Activated T-cell treated with anti-CD3 and anti-CD28 coated beads for 48 hours (primary cell): ENCODE data around the gene SLIT3.

Source experiments
- DNase-seq: peaks from one replicate; pipeline ENCODE4 v3.0.0-alpha.2; 2020; ENCODE audit warnings: low read depth

Gene SLIT3

DNA sequence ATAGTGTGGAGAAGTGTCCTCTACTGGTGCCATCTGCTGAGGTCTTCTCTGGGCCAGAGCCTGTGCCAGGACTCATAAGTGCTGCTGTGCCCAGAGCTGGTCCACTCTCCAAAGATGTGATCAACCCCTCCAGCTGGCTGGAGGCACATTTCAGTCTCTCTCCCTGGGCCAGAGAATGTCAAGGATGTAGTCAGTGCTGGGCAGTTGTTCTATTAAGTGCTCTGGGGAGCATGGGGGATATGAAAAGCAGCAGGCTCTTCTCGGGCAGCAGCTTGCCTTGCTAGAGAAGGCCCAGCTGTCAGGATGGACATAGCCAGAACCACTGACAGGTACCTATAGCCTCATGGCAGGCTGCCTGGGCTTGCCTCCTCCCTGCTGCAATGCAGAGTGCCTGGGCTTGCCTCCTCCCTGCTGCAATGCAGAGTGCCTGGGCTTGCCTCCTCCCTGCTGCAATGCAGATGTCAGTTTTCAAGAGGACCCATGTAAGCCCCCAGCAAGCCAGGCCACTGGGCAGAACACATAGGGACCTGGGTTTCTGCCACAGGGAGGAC lies 564.6 kb downstream of the SLIT3 start:
- no peak for DNase-seq

DNA sequence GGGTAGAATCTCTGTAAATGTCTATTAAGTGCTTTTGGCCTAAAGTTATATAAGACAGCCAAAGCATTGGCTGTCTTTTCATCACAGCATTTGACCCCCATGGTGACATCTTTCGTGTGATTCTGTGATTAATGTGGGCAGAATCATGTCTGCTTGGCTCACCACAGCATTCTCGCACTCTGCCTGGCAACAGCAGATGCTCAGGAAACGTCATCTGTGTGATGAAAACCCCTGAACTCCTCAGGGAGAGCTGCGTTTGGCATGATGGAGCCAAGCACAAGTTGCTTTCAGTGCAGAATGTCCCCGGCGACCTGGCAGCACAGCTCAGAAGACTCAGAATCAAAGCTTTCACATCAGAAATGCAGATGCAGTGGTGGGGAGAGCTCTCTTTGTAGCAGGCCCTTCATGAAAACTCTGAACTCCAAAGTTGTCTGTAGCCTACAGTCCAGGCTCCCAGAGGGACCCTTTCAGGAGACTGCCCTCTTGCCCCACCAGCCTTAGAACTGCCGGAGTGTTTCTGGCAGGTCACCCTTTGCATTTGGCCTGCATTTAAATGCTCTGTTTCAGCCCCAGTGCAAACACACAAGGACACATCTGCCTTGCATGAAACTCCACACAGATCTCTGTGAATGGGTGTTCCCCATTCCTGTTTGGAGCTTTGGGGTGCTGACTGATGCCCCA lies 566.2 kb downstream of the SLIT3 start:
- DNase-seq = peak; percentile 4

GRCh38 chr5:168734119-168734518 lies 566.8 kb downstream of the SLIT3 start:
- no peak for DNase-seq

- no peak for DNase-seq
These were observed 572.3 kb downstream of the SLIT3 start for GRCh38 chr5:168728546-168729211.

GRCh38 chr5:168727547-168727946 lies 573.4 kb downstream of the SLIT3 start:
- DNase-seq = no peak

GRCh38 chr5:168726342-168726741 lies 574.6 kb downstream of the SLIT3 start:
- DNase-seq = no peak

GRCh38 chr5:168724227-168724626 lies 576.7 kb downstream of the SLIT3 start:
- DNase-seq = no peak

DNA sequence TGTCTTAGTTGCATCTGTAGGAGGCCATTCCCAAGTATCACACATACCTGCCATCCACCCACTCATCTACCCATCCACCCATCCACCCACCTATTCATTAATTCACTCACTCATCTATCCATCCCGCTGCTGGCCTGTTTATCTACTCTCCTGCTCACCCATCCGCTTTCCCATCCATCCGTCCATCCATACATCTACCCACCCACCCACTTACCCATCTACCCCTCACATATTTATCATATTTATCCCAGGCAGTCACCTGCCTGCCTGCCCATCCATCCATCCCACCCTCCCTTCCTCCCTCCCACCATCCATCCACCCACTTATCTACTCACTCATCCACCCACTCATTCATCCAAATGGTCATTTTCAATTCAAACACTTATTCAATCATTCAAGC lies 577.9 kb downstream of the SLIT3 start:
- no peak for DNase-seq

- DNase-seq = no peak
These were observed 579.0 kb downstream of the SLIT3 start for GRCh38 chr5:168721966-168722365.

- no peak for DNase-seq
These were observed 579.8 kb downstream of the SLIT3 start for GRCh38 chr5:168721002-168721753.

GRCh38 chr5:168720575-168720974 lies 580.4 kb downstream of the SLIT3 start:
- no peak for DNase-seq

DNA sequence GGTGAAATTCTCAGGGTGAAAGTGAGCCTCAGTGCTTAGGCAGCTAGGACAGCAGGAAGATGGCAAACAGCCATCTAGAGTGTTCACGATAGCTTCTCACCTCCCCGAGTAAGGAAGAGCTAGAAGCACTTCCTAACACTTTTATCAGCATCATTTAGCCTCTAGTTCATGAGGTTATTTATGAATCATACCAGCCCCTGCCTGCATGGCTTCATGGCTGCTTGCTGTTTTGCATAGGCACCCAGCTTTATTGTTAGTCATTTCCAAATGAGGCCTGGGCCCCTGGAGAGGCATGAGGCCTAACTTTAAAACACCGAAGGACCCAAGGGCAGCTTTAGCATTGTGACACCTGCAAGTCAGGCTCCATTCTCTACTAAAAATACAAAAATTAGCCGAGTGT lies 586.9 kb downstream of the SLIT3 start:
- no peak for DNase-seq

- DNase-seq = no peak
These were observed 587.9 kb downstream of the SLIT3 start for GRCh38 chr5:168713051-168713450.

DNA sequence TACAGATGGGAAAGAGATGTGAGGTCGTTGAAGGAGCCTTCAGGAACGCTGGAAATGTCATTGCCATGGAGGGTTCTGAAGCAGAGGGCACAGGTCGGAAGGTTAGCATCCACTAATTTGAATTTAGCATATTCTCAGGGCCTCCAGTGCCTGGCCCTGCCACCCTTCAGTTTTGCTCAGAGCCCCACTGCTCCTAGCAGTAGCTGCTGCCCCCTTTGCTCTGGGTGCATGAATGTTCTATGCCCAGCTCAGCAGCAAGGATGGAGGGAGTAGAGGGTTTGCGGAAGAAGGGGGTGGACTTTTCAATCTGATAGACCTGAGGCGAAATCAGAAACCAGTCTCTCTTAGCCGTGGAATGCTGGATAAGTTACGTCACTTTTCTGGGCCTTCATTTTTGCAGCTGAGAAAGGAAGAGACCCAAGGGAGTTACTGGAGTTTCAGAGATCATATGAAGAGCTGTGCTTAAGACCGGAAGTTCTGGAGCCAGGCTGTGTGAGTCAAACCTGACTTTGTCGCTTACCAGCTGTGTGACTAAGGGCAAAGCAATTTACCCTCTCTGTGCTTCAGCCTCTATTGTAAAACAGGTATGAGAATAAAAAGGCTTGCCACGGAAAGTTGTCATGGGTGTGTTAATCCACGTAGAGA lies 588.5 kb downstream of the SLIT3 start:
- DNase-seq = no peak

- no peak for DNase-seq
These were observed 590.2 kb downstream of the SLIT3 start for GRCh38 chr5:168710706-168711105.

- no peak for DNase-seq
These were observed 592.9 kb downstream of the SLIT3 start for GRCh38 chr5:168707716-168708695.

DNA sequence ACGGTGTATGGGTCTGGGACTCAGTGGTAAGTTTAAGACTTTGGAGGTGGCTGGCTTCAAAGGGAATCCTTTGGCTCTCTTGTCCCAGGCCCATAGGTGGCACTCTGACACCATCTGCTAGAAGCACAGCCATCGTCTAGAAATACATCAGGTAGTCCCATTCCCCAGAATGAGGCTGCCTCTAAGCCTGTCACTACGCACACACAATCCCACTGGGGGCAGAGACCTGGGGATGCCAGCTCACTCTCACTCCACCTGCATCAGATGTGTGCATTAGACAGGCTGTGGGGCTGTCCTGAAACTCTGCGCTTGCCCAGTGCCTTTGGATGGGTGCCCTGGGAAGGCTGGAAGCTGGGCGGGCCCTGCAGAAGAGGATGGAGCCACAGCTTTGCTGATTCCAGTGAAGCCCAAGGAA lies 594.3 kb downstream of the SLIT3 start:
- peak; percentile 23 for DNase-seq

GRCh38 chr5:168705321-168705720 lies 595.6 kb downstream of the SLIT3 start:
- no peak for DNase-seq

- no peak for DNase-seq
These were observed 598.4 kb downstream of the SLIT3 start for GRCh38 chr5:168702511-168702910.

DNA sequence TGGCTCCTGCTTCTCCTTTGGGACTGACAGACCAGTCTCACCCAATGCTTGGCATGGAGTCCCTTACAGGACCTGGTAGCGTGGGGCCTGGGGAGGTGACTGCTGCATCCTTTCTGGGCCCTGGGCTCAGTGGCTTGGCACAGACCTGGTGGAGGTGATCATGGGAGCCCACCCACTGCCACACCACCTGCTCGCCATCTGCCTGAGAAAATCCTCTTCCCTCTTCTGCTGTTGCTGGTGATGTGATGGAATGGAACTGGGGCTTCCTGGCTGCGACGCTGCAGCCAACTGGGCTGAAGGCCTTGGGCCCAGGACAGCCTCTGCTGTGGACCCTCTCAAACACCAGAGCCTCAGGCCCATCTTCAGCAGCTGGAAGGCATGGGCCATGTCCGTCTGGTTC lies 599.3 kb downstream of the SLIT3 start:
- no peak for DNase-seq

- DNase-seq = no peak
These were observed 601.9 kb downstream of the SLIT3 start for GRCh38 chr5:168699002-168699401.
